ENCODE measurements around the gene SCIN.
"Not testable (repeated sequence)": the region's sequence is repeated elsewhere in the genome, so short reads cannot be mapped to it uniquely, and the experiment has no call there.

- not testable (repeated sequence) for TF ChIP-seq FOXK2 (IDR thresholded peaks at IDR 0.05); SP1 (IDR thresholded peaks at IDR 0.05); ARNT (IDR thresholded peaks at IDR 0.05); FOXM1 (IDR thresholded peaks at IDR 0.05; ENCODE audit: borderline replicate concordance); L3MBTL2 (conservative IDR thresholded peaks at IDR 0.05); PKNOX1 (IDR thresholded peaks at IDR 0.05); HDGF (IDR thresholded peaks at IDR 0.05; ENCODE audit: borderline replicate concordance); SUZ12 (IDR thresholded peaks at IDR 0.05); TARDBP (IDR thresholded peaks at IDR 0.05); BHLHE40 (IDR thresholded peaks at IDR 0.05; ENCODE audit: borderline replicate concordance); ELF4 (IDR thresholded peaks at IDR 0.05); NFRKB (IDR thresholded peaks at IDR 0.05)
Observed at GRCh38 chr7:12555695-12556094, 14.8 kb upstream of the SCIN start.

All from HEK293T (cell line).